HG03520 (cell line): Measurements from ENCODE around the gene HEPACAM.

ENCODE experiments used
- ATAC-seq: cut with Tn5 transposase; IDR thresholded peaks from one replicate; pipeline ENCODE4 v1.9.1; 2021; ENCODE audit warnings: mild to moderate bottlenecking, moderate library complexity; ENCODE audit not compliant: unreplicated experiment

HEPACAM gene

GRCh38 chr11:124886978-124887666, 48.7 kb downstream of the HEPACAM start:
- no peak for ATAC-seq

- ATAC-seq, result no peak
These were observed 49.4 kb downstream of the HEPACAM start for GRCh38 chr11:124886476-124886875.

- ATAC-seq, result no peak
These were observed 50.9 kb downstream of the HEPACAM start for GRCh38 chr11:124884869-124885479.

- no peak for ATAC-seq
These were observed 51.5 kb downstream of the HEPACAM start for GRCh38 chr11:124884340-124884739.

GRCh38 chr11:124882339-124883071, 53.3 kb downstream of the HEPACAM start:
- ATAC-seq, result no peak

- no peak for ATAC-seq
These were observed 54.9 kb downstream of the HEPACAM start for GRCh38 chr11:124880958-124881357.

- ATAC-seq, result no peak
These were observed 55.6 kb downstream of the HEPACAM start for GRCh38 chr11:124880290-124880611.

- no peak for ATAC-seq
These were observed 56.2 kb downstream of the HEPACAM start for GRCh38 chr11:124879493-124880289.

GRCh38 chr11:124878759-124879492, 56.9 kb downstream of the HEPACAM start:
- ATAC-seq, result no peak

- no peak for ATAC-seq
These were observed 57.7 kb downstream of the HEPACAM start for GRCh38 chr11:124877910-124878758.

GRCh38 chr11:124877631-124877909, 58.3 kb downstream of the HEPACAM start:
- ATAC-seq, result no peak

- no peak for ATAC-seq
These were observed 58.8 kb downstream of the HEPACAM start for GRCh38 chr11:124876818-124877630.

GRCh38 chr11:124875943-124876817, 59.7 kb downstream of the HEPACAM start:
- ATAC-seq, result peak; percentile 91

- ATAC-seq, result no peak
These were observed 60.4 kb downstream of the HEPACAM start for GRCh38 chr11:124875401-124875800.

- ATAC-seq, result no peak
These were observed 61.1 kb downstream of the HEPACAM start for GRCh38 chr11:124874571-124875255.

GRCh38 chr11:124873951-124874350, 61.9 kb downstream of the HEPACAM start:
- ATAC-seq, result no peak

- ATAC-seq, result no peak
These were observed 63.1 kb downstream of the HEPACAM start for GRCh38 chr11:124872741-124873140.

GRCh38 chr11:124872280-124872679, 63.6 kb downstream of the HEPACAM start:
- no peak for ATAC-seq
